ENCODE measurements around the gene MIX23. TPM values are rescaled to one million over a fixed set of nuclear protein-coding genes. Genes with fewer than 3 reads are reported as not detected.

The MIX23 gene
- total and polyA plus RNA-seq, 9 donors, result 26.8 to 36.7 (median 29.1) TPM

DNA sequence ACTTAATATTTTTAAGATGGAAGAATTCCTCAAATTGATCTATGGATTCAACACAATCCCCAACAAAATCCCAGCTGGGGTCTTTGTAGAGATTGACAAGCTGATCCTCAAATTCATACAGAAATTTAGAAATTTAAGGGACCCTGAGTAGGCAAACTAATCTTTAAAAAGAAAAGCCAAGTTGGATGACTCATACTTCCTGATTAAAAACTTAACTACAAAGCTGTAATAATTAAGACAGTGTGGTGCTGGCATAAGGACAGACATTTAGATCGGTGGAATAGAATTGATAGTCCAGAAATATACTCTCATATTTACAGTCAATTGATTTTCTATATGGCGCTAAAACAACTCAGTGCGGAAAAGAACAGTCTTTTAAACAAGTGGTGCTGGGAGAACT, 12.6 kb upstream of the MIX23 start:
- Histone ChIP-seq H3K9me3 (replicated peaks; ENCODE audit: control insufficient read depth, low read depth, low read length) (no peaks in the 10 kb centered on the region), H3K4me3 (ENCODE audit: low read length) (no peak overlapping the region), H3K36me3 (ENCODE audit: control insufficient read depth, insufficient read depth, low read length) (no peaks in the 10 kb centered on the region), H3K27me3 (ENCODE audit: control insufficient read depth, insufficient read depth, low read length) (no peaks in the 10 kb centered on the region), H3K27ac (ENCODE audit: low read length) (no peak overlapping the region), H3K4me1 (ENCODE audit: control insufficient read depth, insufficient read depth, low read length) (no peaks in the 10 kb centered on the region)
- WGBS (ENCODE audit: insufficient coverage), result no CpG with 5 or more reads among the region's 3 CpGs
- no peak for DNase-seq

DNA sequence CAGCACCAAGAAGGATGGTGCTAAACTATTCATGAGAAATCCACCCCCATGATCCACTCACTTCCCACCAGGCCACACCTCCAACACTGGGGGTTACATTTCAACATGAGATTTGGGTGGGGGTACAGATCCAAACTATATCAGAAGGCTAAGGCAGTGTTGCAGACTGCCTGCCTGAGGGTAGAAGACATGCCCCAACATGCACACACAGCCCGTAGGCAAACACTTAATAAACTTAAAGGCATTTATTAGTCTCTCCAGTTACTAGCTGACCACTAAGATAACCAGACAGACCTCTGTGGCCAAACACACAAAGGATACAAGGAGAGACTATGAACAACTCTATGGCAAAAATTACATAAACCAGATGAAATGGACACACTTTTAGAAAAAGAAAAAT, 11.1 kb upstream of the MIX23 start:
- Histone ChIP-seq H3K27ac (ENCODE audit: low read length) (no peak overlapping the region), H3K4me1 (ENCODE audit: control insufficient read depth, insufficient read depth, low read length) (no peaks in the 10 kb centered on the region), H3K27me3 (ENCODE audit: control insufficient read depth, insufficient read depth, low read length) (no peaks in the 10 kb centered on the region), H3K9me3 (replicated peaks; ENCODE audit: control insufficient read depth, low read depth, low read length) (no peaks in the 10 kb centered on the region), H3K4me3 (ENCODE audit: low read length) (no peak overlapping the region), H3K36me3 (ENCODE audit: control insufficient read depth, insufficient read depth, low read length) (no peaks in the 10 kb centered on the region)
- no CpG with 5 or more reads among the region's 1 CpG for WGBS (ENCODE audit: insufficient coverage)
- no peak for DNase-seq

DNA sequence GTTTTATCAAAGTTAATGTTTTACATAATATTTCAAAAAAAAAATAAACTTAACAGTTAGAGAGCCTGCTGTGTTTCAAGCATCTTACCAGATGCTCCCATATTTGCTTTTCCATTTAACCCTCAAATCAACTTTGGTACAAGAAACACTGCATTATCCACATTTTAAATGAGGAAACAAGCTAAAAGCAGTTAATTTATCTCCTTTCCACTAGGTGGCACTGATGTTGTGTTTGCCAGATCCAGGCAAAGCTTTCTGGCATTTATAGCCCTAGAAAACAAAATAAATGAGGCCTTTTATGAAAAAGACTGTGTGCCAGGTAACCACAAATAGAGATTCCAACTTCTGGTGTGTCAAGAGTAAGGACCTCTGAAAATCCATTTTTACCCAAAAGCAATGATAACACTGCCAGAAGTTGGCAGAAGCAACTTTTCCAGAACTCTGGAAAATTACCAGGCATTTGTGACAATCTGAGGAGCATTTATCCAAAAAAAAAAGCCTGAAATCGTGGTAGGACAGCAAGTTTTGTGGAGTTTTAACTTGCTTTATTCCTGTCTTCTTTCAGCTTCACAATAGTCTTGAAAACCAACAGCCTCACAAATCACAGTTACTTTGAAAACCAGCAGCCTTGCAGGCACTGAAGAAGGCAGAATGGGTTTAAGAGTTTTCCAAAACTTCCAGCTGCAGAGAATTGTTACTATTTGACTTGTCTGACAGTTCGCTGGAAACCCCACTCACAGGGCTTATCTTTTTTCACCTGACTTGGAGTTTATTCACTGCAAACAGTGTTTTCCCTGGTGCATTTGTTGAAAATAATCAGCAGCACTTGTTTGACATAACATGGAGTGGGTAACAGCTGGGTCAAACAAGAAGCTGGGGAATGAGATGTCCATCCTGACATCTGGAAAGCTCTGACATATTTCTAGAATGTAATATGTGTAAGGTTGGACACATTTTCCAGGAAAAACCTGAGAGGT, 10.1 kb upstream of the MIX23 start:
- H3K4me3 ChIP-seq (ENCODE audit: low read length), result no peak overlapping the region
- peak; percentile 49 for DNase-seq
- no peaks in the 10 kb centered on the region for H3K9me3 ChIP-seq (replicated peaks; ENCODE audit: control insufficient read depth, low read depth, low read length)
- whole genome bisulfite sequencing (ENCODE audit: insufficient coverage), result no CpG with 5 or more reads among the region's 2 CpGs
- no peak overlapping the region for H3K27ac ChIP-seq (ENCODE audit: low read length)
- no peaks in the 10 kb centered on the region for H3K27me3 ChIP-seq (ENCODE audit: control insufficient read depth, insufficient read depth, low read length)
- no peaks in the 10 kb centered on the region for H3K36me3 ChIP-seq (ENCODE audit: control insufficient read depth, insufficient read depth, low read length)
- no peaks in the 10 kb centered on the region for H3K4me1 ChIP-seq (ENCODE audit: control insufficient read depth, insufficient read depth, low read length)

DNA sequence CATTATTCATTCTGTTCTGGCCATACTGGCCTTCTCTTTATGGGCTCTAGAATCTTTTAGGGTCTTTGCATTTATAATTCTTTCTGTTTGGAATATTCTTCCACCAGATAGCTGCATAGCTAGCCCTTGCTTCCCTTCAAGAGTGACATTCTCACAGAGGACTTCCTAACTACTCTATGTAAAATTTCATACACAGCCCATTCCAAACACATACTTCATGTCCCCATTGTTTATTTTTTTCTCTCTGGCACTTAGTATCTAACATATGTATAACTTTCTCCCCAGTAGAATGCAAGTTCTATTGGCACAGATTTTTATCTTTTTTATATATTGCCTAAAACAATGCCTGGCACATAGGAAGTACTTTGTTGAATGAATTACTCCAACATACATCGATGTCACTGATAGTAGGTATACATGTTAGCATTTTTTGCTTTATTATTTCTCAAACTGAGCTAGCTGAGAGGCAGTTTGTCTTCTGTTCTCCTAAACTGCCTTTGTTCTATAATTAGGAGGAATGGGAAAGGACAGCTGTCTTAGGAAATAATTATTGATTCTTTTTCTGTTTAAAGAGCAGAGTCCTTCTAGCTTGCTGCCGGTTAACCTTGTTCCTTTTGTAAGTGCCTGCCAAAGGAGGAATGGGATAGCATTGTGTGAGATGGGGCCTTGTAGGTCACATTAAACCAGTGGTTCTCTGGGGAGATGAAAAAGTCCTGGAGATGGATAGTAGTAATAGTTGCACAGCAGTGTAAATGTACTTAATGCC, 8.8 kb upstream of the MIX23 start:
- H3K36me3 ChIP-seq (ENCODE audit: control insufficient read depth, insufficient read depth, low read length), result no peaks in the 10 kb centered on the region
- no peak overlapping the region for H3K27ac ChIP-seq (ENCODE audit: low read length)
- no peaks in the 10 kb centered on the region for H3K4me1 ChIP-seq (ENCODE audit: control insufficient read depth, insufficient read depth, low read length)
- 90% methylated on average over 1 of the region's 2 CpGs for WGBS (ENCODE audit: insufficient coverage)
- DNase-seq, result no peak
- H3K4me3 ChIP-seq (ENCODE audit: low read length), result no peak overlapping the region
- no peaks in the 10 kb centered on the region for H3K27me3 ChIP-seq (ENCODE audit: control insufficient read depth, insufficient read depth, low read length)
- H3K9me3 ChIP-seq (replicated peaks; ENCODE audit: control insufficient read depth, low read depth, low read length), result no peaks in the 10 kb centered on the region

DNA sequence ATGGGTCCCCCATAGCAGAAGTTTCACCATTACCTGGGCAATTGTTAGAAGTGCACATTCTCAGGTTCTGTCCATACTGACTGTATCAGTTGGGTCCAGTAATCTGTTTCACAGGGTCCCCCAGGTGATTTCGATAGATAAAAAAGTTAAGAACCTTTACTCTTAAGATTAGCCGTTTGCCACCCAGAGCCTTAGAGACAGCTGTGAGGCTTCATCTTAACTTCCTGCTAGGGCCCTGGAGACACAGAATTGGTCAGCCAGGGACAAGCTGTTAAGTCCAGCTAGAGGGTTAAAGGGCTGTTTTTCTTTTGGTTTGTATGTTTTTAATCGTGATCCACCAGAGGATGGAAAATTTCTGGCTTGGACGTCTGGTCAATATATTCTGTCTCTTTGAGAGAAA, 7.6 kb upstream of the MIX23 start:
- Histone ChIP-seq H3K27me3 (ENCODE audit: control insufficient read depth, insufficient read depth, low read length) (no peaks in the 10 kb centered on the region), H3K9me3 (replicated peaks; ENCODE audit: control insufficient read depth, low read depth, low read length) (no peaks in the 10 kb centered on the region), H3K27ac (ENCODE audit: low read length) (no peak overlapping the region), H3K4me3 (ENCODE audit: low read length) (no peak overlapping the region), H3K36me3 (ENCODE audit: control insufficient read depth, insufficient read depth, low read length) (no peaks in the 10 kb centered on the region), H3K4me1 (ENCODE audit: control insufficient read depth, insufficient read depth, low read length) (no peaks in the 10 kb centered on the region)
- DNase-seq, result no peak
- WGBS (ENCODE audit: insufficient coverage), result no CpG with 5 or more reads among the region's 4 CpGs

DNA sequence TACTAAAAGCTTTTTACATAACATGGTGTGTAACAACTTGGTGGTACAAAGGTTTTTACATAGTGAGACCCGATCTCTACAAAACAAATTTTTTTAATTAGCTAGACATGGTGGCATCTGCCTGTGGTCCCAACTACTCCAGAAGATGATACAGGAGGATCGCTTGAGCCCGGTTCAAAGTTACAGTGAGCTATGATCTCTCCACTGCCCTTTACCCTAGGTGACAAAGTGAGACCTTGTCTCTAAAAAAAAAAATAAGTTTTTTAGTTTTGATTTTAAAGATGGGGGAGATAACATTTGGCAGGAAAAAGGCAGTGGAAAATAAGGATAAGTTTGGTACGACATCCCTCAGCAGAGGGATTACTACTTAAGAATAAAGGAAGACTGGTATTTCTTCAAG, 6.9 kb upstream of the MIX23 start:
- WGBS (ENCODE audit: insufficient coverage), result 93% methylated on average over 3 of the region's 4 CpGs
- Histone ChIP-seq H3K9me3 (replicated peaks; ENCODE audit: control insufficient read depth, low read depth, low read length) (no peaks in the 10 kb centered on the region), H3K27ac (ENCODE audit: low read length) (no peak overlapping the region), H3K36me3 (ENCODE audit: control insufficient read depth, insufficient read depth, low read length) (no peaks in the 10 kb centered on the region), H3K27me3 (ENCODE audit: control insufficient read depth, insufficient read depth, low read length) (no peaks in the 10 kb centered on the region), H3K4me3 (ENCODE audit: low read length) (no peak overlapping the region), H3K4me1 (ENCODE audit: control insufficient read depth, insufficient read depth, low read length) (no peaks in the 10 kb centered on the region)
- DNase-seq, result no peak

DNA sequence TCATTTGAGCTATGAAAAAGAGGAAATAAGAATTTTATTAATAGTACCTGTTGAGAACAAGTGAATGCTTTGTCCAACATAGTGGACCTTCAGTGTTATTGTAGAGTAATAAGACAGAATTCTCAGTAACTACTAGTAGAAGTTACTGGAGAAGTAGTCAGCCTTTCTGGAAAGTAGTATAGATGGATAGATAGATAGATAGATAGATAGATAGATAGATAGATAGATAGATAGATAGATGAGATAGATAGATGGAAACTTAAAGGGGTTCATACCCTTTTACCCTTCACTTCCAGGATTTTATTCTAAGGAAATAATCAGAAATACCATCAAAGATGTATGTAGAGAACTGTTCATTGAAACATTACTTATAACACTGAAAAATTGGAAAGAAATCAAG, 6.2 kb upstream of the MIX23 start:
- no peak for DNase-seq
- no peak overlapping the region for H3K4me3 ChIP-seq (ENCODE audit: low read length)
- no peak overlapping the region for H3K27ac ChIP-seq (ENCODE audit: low read length)
- H3K4me1 ChIP-seq (ENCODE audit: control insufficient read depth, insufficient read depth, low read length), result peaks cover 4% of the 10 kb centered on the region
- H3K27me3 ChIP-seq (ENCODE audit: control insufficient read depth, insufficient read depth, low read length), result no peaks in the 10 kb centered on the region
- no peaks in the 10 kb centered on the region for H3K9me3 ChIP-seq (replicated peaks; ENCODE audit: control insufficient read depth, low read depth, low read length)
- H3K36me3 ChIP-seq (ENCODE audit: control insufficient read depth, insufficient read depth, low read length), result no peaks in the 10 kb centered on the region

DNA sequence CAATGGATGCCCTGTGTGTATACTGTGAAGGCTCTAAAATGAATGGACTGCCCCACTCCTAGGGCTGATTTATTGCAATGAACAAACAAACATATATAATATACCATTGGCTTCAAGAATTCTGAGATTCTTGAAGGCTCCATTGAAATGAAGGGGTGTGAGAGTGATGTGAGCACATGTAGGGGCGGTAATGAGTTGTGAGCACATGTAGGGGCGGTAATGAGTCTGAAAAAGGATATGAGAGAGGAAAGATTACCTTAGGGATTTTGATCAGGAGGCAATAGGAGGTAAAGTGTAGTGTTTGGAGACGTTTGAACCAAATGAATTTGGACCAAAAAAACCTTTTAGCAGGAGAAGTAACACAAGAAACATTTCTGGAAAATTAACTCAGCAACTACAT, 4.7 kb upstream of the MIX23 start:
- 85% methylated on average over 2 of the region's 3 CpGs for WGBS (ENCODE audit: insufficient coverage)
- peaks cover 7% of the 10 kb centered on the region for H3K4me1 ChIP-seq (ENCODE audit: control insufficient read depth, insufficient read depth, low read length)
- H3K27me3 ChIP-seq (ENCODE audit: control insufficient read depth, insufficient read depth, low read length), result no peaks in the 10 kb centered on the region

DNA sequence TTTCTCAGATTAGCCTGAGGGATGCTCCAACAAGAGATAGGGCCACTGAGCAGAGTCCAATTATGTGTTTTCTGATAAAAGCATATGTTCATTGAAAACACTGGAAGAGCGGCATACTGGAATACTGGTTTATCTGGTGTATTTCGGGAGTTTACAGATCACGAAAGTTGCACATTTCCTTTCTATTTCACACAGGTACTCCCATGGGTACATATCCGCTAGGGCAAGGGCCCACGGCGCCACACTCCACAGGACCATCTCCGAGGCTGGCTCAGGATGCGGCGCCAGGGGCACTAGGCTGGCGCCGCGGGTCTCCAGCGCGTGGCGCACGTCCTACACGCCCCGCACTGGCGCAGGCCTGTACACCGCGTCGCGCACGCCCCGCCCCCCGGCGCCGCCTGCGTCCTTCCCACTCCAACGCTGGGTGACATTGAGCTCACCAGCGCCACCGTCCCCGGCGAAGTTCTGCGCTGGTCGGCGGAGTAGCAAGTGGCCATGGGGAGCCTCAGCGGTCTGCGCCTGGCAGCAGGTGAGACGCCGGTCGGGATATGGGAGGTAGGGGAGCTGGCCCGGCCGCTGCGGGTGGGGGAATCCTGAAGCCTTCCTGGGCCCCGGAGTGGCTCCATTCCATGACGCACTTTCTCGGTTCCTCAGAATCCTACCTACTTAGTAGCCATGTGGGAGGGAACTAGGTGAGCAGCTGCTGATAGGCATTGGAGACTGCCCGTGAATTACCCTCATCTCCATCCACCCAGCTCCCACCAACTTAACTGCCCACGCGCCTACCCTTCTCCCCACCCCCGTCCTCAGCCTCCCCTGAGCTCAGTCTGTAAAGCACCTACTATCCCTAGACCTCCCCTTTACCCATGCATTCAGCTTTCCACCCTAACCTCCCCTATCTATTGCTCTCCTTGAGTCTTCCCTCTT, 1.0 kb upstream of the MIX23 start, which contains the start of gene FAM162A:
TSS of gene FAM162A (plus strand) at position 412 of the 927 bp plus-strand sequence. CDS start at position 496, 84 bp downstream.
- peak within 1 kb of the TSS; percentile 92 for H3K27ac ChIP-seq (ENCODE audit: low read length)
- H3K4me1 ChIP-seq (ENCODE audit: control insufficient read depth, insufficient read depth, low read length), result peaks cover 10% of the 10 kb centered on the region
- 0% methylated on average over 41 of the region's 52 CpGs for WGBS (ENCODE audit: insufficient coverage)
- no peaks in the 10 kb centered on the region for H3K27me3 ChIP-seq (ENCODE audit: control insufficient read depth, insufficient read depth, low read length)
- peak within 1 kb of the TSS; percentile 89 for H3K4me3 ChIP-seq (ENCODE audit: low read length)
- DNase-seq, result peak; percentile 97
- H3K9me3 ChIP-seq (replicated peaks; ENCODE audit: control insufficient read depth, low read depth, low read length), result no peaks in the 10 kb centered on the region
- peaks cover 2% of the 10 kb centered on the region for H3K36me3 ChIP-seq (ENCODE audit: control insufficient read depth, insufficient read depth, low read length)

More for the DNA sequence above, 4.7 kb upstream of the MIX23 start:
- Histone ChIP-seq H3K36me3 (ENCODE audit: control insufficient read depth, insufficient read depth, low read length) (no peaks in the 10 kb centered on the region), H3K4me3 (ENCODE audit: low read length) (no peak overlapping the region), H3K9me3 (replicated peaks; ENCODE audit: control insufficient read depth, low read depth, low read length) (no peaks in the 10 kb centered on the region), H3K27ac (ENCODE audit: low read length) (no peak overlapping the region)
- no peak for DNase-seq
